NCI-H460 (cell line): ENCODE measurements around the gene STX11. TPM values are rescaled to one million over a fixed set of nuclear protein-coding genes. Genes with fewer than 3 reads are reported as not detected.

Experiments
- DNase-seq: peaks from one replicate; pipeline ENCODE4 v3.0.0-alpha.2; 2016; ENCODE audit warnings: low read depth; ENCODE audit errors: extremely low read depth
- total RNA-seq: library from RNA; depleted of rRNA; stranded (reverse); fragments of >200 nt; shearing (Covaris generic); gene quantifications from 2 replicates; pipeline ENCODE4 v1.2.3, GENCODE V29; 2014

The STX11 gene
- total RNA-seq, 1 experiment from 2014 or later, result 9.0 TPM

DNA sequence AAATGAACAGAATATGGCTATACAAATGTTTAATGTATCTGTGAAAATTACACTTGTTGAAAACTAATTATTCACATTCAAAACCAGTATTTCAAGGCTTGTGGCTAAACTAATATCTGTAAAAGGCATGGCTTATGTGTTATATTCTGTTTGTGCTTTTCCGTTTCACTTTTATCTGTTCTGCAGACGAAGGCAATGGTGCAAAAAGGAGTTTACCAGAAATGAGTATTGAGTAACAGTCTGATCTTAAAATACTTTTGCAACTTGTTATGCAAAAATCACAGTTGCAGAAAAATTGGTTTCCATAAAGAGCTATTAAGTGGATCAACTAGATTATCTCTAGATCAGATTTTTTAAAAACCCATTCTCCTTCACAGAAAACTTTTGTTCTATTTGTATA, 9.4 kb upstream of the STX11 start:
- DNase-seq, result no peak

DNA sequence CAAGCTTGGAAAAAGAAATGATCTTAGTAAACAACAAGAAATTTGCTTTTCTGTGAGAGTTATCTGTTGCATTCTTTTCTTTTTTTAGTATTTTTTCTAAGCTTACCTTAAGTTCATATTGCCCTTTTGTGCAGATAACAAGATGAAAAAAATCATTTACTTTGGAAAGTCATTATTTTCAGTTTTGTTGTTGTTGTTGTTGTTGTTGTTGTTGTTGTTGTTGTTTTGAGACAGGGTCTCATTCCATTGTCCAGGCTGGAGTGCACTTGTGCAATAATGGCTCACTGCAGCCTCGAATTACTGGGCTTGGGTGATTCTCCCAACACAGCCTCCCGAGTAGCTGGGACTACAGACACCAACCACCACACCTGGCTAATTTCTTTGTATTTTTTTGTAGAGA, 8.8 kb upstream of the STX11 start:
- DNase-seq, result no peak

- no peak for DNase-seq
These were observed 7.2 kb upstream of the STX11 start for GRCh38 chr6:144143106-144143505.

GRCh38 chr6:144143878-144144277, 6.4 kb upstream of the STX11 start:
- no peak for DNase-seq

- DNase-seq, result no peak
These were observed 5.3 kb upstream of the STX11 start for GRCh38 chr6:144144996-144145395.

GRCh38 chr6:144145541-144145940, 4.8 kb upstream of the STX11 start:
- no peak for DNase-seq

GRCh38 chr6:144148886-144149285, 1.4 kb upstream of the STX11 start:
- DNase-seq, result no peak

DNA sequence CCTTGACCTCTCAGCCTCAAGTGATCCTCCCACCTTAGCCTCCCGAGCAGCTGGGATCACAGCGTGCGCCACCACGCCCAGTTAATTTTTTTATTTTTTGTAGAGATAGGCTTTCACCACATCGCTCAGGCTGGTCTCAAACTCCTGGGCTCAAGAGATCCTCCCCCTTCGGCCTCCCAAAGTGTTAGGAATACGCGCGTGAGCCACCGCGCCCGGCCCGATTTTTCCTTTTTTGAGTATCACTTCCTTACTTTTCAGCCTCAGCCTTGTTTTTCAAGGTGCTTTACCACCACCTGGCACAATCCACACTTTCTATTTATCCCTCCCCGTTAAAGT, 791 bp upstream of the STX11 start:
- DNase-seq, result no peak

- no peak for DNase-seq
These were observed 667 bp downstream of the STX11 start for GRCh38 chr6:144150710-144151657.

- no peak for DNase-seq
These were observed 2.1 kb downstream of the STX11 start for GRCh38 chr6:144152334-144152900.

DNA sequence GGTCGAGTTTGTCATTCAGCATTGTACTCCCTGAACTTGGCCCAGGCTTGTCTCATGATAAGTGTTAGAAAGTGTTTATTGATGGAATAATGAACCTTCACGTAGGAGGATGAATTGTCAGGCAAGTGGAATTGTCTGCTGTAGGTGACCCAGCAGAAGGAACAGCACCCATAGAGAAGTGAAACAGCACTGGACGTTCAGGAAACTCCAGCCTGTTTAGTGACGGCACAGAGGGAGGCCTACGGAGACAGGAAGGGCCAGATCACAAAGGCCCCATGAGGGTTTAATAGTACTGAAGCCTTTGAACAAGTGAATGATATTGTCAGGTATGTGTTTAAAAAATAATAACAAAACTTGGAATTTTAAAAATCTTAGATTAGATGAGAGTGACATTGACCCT, 2.9 kb downstream of the STX11 start:
- no peak for DNase-seq

DNA sequence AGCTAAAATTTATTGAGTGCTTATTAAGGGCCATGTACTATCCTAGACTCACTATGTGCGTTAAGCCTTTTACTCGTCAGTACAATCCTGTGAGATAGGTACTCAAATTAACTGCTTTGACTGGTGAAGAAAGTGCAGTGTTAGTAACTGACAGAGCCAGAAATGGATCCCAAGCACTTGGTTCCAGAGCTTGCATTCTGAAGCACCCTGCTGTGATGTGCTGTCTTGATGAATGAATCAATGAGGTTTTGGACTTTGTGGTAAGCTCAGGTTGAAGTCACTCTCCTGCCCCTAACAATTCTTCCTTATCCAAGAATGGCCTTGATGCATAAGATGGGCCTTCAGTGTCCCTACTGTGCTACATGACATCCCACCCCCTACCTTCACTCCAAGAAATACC, 3.7 kb downstream of the STX11 start:
- DNase-seq, result no peak

GRCh38 chr6:144155529-144155928, 5.2 kb downstream of the STX11 start:
- DNase-seq, result no peak

DNA sequence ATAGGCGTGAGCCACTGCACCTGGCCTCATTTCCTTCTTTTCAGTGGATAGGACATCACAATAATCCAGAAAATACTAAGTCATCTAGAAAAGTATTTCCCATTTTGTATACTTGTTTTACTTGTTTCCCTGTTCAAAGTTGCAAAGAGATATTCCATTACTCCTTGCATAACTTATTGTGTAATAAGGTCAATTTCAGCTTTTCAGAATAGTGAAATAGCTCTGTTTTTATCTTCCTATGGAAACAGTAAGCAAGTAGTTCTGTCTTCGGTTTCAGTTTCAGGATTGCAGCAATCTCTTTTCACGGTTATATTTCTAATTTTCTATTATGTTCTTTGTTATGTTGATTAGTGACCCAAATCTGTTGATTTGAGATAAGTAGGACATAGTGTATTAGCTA, 6.0 kb downstream of the STX11 start:
- DNase-seq, result no peak

GRCh38 chr6:144156991-144157390, 6.7 kb downstream of the STX11 start:
- DNase-seq, result no peak

- peak; percentile 56 for DNase-seq
These were observed 7.8 kb downstream of the STX11 start for GRCh38 chr6:144158133-144158532.

GRCh38 chr6:144159223-144159622, 8.9 kb downstream of the STX11 start:
- DNase-seq, result no peak

DNA sequence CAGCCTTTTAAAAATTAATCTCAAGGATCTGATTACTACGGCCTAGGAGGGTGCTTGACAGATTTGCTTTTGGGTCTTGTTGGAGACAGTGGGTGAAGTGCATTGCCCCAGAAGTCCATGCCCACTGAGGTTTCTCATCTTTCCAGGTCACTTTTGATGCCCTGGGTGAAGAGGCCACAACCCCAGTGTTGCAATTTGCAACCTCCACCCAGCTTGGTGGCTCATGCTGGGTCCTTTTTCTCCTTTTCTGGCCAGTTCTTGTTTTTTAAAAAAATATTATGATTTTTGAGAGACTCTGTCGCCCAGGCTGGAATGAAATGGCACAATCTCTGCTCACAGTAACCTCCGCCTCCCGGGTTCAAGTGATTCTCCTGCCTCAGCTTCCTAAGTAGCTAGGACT, 9.4 kb downstream of the STX11 start:
- no peak for DNase-seq

DNA sequence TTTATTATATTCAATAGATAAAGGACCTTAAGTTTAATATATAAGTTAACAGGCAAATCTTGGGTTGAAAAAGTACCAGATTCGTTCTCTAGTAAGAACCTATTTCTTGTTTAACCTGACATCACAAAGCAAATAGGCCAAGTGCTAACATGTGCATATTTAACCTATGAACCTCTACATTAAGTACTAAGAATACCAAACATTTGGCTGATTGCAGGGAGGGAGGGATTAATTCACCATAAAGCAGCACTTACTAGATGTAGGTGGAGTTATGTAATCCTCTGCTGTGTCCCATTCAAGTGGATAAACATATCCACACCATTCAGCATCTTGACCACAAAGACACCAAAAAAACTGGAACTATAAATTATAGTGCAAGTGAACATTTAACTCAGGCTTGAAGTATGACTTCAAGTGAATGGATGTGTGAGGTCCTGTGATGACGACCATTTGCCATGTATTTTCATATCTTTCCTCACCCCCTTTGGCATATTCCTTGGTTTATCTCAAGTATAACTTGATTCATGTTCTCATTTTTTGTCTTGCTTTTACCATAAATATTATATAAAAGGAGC, 10.2 kb downstream of the STX11 start:
- DNase-seq, result no peak

GRCh38 chr6:144161975-144162374, 11.7 kb downstream of the STX11 start:
- DNase-seq, result no peak

- no peak for DNase-seq
These were observed 12.7 kb downstream of the STX11 start for GRCh38 chr6:144162977-144163376.

DNA sequence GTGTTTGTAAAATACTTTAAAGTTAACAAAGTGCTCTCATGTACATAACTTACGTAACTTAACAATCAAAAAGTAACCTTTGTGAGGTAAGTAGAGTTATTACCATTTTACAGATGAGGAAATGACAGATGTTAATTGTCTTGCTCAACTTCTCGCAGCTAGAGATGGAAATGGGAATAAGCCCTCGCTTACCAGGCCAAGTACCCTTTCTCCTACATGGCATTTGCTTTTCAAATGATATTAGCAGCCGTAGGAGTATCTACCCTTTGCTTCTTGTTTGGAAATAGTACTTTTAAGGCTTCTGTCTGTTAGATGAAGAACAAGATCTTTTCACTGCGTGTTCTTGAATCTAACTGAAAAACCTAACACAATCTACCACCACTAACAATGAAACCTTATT, 15.5 kb downstream of the STX11 start:
- no peak for DNase-seq
